Hippocampal formation (tissue), 2 donors: ENCODE data around the gene JAK1.

Experiments used
- DNase-seq, 2 donors: peaks; one replicate each; lab custom pipeline; 2025; lab: John Stamatoyannopoulos, UW

JAK1 gene

DNA sequence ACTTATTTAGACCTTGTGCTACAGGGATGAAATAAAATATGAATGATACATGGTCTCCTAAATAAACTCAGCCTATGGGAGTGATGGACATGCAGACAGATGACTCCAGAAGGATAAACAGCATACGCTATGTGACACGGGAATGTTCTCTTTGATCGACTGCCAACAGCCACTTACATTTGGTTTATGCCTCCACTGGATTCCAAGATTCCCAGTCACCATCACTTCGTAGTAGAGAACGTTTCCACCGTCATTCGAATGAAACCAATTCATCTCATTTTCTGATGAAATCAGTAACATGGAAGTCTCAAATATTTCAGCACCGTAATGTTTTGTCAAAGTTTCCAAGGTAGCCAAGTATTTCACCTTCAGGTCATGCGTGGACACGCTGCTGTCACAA is 99.7 kb downstream of the JAK1 start:
- no peak for DNase-seq

DNA sequence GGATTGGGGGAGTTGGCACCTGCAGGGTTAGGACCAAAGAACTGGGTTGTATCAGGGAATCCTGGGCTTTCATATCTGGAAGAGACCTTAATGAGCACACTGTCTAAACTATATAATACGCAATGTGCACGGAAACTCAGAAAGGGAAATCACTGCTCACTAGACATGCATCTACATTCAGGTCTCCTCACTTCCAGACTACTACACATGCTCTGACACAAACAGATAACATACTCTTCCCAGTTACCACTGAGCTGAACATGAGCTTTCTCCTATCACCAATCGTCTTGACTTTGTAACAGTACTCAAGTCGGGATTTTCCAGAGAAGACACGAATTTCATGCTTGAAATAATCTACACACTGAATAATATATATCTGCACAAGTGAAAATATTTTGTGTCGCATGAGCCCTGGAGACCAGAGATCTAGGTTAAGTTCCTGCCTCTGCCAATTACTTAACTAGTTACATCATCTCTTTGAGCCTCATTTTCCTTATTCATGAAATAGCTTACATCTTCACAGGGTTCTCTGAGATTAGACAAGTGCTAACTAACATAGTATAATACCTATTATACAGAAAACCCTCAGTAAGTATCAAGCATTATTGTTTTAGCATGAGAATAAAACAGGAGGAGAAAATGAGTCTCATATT is 101.1 kb downstream of the JAK1 start:
- DNase-seq, result no peak

DNA sequence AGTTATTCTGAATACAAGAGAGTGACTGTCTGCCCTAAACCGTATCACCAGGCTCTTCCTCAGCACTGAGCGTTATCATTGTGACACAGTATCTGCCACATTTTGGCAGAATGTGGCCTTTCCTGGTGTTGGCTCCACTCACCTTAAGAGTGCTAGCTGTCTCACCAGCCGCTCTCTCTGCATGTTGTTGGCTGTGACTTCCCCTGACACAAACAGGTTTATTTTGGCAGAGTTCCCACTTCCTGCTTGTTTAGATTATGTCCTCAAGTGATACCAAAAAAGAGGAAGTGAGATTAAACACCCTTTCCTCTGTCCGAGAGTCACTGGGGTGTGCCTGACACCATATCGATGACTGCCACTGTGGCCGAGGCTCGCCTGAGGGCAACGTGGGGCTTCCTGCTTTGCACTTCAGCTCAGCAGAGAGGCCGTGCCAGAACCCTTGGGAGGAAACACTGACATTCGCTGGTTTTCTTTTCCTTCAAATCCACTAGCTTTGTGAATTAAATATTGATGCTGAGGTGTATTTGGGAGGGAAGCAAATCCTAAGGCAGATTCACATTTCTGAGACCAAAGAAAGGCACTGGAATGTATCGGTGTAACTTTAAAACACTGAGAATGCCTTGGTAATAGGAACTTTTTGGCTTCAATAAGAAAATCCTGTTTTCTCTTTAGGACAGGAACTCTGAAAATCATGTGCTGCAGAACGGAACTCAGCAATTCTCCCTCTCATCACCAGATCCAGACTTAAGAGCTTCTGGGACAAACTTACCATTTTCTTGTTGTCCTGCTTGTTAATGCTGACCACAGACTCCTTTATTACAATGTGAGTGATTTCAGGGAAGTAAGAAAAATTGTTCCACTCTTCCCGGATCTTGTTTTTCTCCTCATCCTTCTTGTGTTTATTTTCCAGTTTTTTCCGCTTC is 102.1 kb downstream of the JAK1 start:
- DNase-seq, result no peak

DNA sequence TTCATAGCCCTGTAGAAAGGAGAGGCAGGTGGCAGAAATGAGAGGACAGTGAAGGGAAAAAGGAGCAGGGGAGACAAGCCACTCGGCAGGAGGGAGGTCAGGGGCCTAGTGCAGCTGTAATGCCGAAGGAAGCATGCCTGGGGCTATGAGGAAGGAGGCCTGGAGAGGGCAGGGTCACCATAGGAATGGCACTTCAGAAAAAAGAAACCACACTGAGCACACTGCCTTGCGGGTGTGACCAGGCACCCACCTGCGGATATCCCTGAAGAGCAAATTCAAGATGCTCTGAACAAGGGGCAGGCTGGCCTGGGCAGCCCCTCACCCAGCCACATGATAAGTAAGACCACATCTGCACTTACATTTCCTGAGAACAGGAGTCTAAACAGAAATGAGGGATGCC is 104.7 kb downstream of the JAK1 start:
- DNase-seq, result no peak

DNA sequence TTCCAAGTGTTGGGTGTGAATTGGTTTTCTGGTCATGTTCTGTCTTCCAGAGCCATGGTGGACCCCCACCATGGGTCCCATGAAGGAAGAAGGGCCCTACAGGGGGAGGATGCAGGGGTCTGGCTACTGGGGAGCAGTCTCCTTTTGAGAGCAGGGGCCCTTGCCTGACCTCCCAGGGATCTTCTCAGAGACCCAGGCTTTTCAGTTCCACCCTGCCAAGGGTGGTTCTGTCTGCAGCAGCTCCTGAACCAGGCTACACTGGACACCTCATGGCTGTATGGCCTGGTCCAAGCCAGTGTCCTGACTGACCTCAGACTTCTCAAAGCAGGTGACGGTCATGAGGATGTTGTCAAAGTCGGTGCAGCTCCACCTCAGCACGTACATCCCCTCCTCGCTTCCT is 109.0 kb downstream of the JAK1 start:
- no peak for DNase-seq

DNA sequence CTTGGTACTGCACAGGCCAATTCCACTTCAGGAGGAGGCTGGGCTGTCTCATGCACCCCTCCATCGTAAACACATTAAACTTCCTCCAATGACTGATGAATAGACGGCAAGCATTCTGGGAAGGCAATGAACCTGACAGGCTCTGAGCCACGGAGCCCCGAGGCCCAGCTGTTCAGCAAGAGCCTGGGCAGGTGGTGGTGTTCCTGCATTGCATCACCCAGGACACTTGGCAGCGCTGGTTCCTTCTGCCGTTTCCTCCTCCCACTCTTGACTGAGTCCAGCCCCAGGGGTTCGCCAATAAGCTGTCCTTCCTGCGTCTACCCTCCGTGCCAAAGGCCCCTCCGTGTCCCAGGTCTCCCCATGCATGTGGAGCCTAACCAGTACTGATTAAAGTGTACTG is 109.8 kb downstream of the JAK1 start:
- no peak for DNase-seq

DNA sequence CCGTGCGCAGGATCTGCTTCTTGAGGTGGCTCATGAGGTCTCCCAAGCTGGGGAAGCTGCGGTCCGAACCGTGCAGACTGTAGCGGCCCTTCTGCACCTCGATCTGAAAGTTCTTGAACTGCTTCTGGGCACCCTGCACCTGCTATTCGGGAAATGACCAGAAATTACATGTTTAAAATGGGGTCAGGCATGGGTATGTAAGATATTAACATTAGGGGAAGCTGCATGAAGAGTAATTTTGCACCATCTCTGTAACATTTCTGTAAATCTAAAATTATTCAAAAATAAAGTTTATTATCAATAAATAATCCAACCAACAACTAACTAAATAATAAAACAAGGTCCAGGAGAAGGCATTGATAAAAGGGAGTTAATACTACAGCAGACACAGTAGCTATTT is 110.8 kb downstream of the JAK1 start:
- DNase-seq, result no peak

DNA sequence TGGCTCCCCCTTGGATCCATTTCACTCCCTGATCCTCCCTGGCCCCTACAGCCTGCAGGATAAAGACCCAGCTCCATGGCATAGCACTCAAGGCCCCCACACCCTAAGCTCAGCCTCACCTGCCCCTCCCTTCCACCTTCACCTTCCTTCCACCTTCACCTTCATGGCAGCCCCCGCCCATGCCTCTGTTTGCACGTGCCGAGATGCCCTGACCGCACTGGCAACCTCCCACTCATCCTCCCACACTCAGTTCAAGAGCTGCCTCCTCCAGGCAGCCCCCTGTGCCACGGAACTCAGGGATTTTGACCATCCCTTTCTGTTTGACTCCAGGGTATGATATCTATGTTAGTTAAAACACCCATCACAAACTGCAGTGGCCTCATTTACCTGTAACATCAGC is 111.7 kb downstream of the JAK1 start:
- no peak for DNase-seq

DNA sequence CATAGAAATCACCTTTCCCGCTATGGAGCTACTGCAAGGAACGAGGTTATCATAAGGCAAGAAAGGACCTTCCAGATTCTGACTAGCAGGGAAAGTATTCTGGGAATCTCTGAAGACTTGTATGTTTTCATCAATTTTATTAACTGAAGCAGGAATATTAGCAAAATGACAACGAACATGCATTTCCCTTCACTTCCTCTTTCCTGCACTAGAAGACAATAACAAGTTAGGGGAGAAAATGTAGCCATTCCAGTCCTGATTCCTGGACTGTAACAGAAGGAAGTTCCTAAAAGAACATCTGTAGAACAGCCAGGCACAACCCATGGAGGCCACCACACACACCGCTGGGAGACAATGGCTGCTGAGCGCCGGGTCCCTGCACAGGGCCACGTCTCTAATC is 114.7 kb downstream of the JAK1 start:
- DNase-seq, result no peak

DNA sequence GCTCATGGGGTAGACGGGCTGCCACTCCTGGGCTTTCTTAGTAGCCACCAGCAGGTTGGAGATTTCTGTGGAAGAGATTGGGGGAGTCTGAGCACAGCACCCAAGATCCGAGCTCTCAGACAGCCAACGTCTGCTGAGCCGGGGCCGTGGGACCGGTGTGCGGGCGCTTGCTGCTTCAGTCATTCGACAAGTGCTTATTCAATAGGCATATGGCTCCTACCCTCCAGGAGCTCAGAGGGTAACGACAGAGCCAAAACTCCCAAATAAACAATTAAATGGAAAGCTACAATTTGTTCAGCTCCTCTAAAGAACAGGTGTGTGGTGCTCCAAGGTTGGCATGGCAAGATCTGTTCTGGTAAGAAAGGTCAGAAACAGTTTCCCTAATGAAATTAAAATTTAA is 115.5 kb downstream of the JAK1 start:
- no peak for DNase-seq

DNA sequence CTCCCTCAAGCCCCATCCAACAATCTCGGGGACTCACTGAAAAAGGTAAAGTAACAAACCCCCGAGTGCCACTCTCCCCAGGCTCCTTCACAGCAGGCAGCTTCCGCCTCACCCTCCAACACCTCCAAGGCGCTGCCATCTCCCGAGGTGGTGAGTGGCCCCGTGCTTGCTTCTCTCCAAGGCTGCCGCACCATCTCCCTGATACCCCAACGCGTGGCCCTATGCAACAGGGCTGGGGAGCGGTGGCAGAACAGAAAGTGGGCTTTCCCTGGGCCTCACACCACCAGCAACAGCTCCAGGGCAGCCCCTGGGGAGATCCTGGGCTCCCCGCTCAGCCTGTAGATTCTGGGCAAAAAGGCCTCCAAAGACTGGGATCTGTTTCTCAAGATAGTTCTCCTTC is 116.4 kb downstream of the JAK1 start:
- DNase-seq, result no peak

DNA sequence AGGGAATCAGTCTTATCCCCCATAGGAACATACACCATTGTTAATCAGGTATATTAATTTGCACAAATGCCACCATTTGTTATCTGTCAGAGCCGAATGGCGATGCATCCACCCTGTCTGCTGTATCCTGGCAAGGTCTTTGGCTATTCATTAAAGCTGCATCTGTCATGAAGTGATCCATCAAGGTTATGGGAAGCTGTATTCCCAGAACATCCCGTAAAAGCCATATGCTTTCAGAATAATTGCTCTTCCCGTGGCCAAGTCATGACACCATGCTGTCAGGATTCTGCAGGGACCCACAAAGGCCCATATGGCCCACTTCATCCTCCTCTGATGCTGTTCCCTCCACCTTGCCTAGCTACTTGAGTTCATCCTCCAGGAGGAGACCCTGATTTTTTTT is 117.5 kb downstream of the JAK1 start:
- no peak for DNase-seq

DNA sequence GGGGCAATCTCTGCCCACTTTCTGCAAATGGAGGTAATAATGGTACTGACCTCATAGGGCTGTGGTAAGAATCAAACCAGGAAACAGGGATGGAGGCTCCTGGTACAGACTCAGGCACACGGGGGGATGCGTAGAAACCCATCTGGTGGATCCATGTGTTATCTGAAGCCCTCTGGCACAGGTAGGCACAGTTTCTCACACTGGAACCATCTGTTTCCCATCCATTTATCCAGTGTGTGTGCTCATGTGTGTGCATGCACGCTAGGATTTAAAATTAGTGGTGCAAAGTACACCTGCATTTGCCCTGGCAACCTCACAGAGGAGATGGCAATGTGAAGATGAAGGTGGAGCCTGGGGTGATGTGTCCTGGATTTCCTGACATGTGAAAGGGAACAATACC is 118.2 kb downstream of the JAK1 start:
- no peak for DNase-seq

DNA sequence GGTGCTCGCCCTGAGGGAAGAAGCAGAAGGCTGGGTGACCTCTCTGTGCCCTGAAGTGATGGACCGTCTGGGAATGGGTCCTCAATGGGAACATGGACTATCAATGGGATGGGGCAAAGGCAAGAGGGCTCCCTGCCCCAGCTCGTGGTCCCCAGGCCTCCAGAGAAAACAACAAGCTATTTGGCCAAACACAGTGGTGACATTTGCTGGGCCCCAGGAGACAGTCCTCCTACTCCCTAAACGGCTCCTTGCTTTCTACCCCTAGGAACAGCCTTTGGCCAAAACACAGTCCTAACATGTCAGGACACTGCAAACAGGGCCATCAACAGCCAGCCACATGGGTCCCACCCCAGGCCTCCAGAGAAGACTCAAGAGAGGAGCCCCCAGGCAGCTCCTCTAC is 118.7 kb downstream of the JAK1 start:
- no peak for DNase-seq

DNA sequence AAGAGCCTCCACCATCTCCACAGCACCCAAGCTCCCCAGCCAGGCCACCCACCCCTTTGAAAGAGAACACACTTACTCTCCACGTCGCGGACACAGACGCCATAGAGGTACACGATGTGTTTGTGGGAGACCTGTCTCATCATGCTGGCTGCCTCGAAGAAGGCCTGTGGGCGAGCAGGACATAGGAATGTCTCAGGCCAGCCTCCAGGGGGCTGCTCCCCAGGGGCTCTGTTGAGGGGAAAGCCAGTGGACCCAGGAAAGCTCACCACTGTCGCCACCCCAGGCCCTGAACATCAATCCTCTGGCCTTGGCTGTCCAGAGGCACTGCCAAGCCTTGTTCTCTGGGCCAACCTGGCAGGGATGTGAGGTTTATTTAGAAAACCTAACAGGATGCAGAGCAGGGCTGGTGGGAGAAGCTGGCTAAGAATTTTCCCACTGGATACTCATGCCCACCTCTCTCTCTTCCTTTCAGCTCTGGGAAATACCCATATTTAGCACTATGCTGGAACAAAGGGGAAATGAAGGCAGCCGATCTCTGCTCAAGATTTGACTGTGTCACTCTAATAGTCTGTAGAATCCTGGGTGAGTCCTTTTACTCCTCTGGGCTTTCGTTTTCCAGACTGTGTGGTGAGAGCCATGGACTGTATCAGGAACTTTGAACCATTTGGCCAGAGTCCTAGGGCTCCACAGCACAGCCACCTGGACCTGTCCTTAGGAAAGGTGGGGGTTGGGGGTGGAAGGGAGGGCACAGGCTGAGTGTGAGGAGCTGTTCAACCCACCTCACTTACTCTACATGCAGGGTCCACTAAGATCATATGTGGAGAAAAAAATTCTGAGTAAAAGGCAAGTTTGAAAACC is 119.5 kb downstream of the JAK1 start:
- no peak for DNase-seq

DNA sequence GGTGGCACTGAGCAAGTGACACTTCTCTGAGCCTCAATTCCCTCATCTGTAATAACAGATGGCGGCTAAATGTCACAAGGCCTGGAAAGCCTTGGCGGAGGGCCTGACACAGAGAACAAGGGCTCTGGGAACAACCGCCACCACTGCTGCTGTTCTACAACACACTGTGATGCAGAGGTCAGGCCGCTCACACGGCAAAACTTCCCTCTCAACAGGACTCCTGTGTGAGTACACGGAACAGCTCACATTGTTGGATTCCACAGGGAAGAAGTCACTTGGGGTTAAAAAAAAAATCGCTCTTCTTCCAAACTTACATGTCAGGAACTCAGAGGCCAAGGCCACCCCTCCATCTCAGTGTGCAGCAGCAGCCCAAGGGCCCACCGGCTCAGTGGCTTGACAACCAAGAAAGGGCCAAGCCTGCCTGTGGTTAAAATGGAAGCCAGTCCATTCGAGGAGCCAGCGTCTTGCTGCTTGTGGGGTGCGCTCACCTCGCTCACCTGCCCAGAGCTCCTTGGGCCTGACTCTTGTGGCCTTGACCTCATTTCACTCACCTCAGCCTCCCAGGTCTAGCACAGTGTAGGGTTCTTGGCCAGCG is 120.4 kb downstream of the JAK1 start:
- DNase-seq, result no peak

DNA sequence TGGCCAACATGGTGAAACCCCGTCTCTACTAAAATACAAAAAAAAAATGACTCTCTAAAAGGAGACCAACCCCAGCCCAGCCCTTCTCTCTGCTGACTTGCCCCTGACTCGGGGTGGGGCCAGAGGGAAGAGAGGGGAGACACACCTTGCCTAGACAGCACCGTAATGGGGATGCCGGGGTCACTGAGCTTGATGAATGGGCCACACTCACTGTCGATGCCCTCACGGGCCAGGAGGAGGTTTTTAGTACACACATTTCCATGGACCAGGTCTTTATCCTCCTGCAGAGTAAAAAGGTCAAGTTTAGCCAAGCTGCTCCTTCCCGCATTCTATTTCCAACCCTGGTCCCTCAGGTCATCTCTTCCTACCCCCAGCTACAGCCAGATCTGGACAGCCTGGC is 121.7 kb downstream of the JAK1 start:
- no peak for DNase-seq

DNA sequence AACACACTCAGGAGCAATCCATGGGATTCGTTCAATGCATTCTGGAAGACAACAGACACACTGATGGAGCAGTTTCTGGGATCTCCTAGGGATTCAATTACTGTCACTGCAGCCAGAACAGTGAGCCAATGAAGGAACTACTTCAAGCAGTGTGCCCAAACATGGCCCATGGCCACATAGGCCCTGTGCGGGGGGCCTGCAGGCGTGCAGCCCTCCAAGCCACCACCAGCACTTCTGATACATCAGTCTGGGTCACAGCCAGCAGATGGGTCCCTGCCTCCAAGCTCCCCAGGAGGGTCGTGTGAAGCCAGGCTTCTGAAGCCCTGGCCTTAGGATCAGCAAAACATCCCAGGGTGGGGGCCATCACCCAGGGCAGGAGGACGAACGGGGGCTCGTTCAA is 122.2 kb downstream of the JAK1 start:
- DNase-seq, result no peak

DNA sequence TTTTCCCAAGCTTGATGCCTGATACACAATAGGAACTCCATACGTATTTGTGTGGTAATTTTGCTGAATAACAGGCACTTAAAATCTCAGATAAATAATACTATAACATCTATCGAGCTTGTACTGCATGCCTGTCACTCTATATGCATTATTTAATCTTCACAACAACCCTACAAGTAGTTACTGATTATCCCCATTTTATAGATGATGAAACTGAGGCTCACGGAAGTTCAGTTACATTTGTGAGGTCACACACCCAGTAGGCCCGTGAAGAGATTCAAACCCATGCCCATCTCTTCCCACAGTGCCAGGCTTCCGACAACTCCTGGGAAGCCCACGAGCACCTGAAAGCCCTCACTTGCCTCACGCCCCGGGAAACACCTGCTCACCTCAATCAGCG is 122.7 kb downstream of the JAK1 start:
- no peak for DNase-seq

DNA sequence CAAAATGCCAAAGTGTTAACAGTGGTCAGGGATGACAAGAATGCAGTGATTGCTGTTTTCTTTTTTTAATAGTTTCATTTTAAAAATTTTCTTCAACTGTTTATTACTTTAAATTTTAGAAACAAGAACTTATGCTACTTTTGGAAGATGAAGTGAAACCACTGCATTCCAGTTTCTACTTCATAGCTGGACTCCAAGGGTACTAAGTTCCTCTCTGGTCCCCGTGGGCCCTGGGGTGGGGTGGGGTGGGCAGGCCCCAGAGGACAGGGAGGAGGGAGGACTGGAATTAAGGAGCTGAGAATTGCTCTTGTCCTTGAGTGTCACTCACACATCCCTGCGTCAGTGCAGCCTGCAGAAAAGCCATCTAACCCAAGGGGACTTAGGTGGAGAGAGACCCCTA is 124.1 kb downstream of the JAK1 start:
- no peak for DNase-seq

DNA sequence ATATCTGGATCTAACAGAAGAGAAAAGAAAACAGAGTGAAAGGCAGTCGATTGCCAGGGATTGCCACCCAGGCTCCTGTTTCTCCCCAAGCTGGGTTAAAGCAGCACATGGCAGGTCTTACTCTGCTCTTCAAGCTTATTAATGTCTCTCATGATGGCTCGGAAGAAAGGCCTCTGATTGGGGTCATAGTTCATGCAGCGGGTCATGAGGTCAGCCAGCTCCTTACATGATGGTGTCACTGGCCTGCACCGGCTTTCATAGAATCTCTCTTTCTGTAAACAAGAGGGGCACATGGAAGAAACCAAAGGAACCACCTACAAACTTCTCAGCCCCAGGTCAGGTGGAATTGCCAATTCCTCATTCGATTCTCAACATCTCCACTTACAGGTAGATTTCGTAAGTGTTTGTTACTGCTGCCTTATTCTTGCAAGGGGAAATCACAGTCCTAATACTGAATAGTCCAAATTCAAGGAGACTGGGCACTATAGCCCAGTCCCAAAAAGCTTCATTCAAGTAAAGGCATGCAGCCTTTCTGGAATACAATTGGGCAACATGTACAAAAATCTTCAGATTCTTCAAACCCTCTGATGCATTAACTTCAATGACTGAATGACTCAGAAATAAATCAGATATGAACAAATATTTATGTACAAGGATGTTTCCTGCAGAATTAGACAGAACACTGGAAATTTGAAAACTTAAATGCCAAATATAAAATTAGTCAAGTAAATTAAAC is 124.9 kb downstream of the JAK1 start:
- no peak for DNase-seq
